Testis (tissue), 3 donors: ENCODE data around the gene CD58. TPM values are rescaled to one million over a fixed set of nuclear protein-coding genes. Genes with fewer than 3 reads are reported as not detected.

Source experiments
- DNase-seq: peaks from one replicate; pipeline ENCODE4 v3.0.0-alpha.2; 2019
- H3K27ac ChIP-seq, 2 donors: fragments of 200-600 bp; sonication (generic); one replicate each; pipeline ENCODE4 v1.5.1; 2019
- H3K27me3 ChIP-seq: fragments of 200-600 bp; sonication (generic); one replicate; pipeline ENCODE4 v1.5.1; 2019
- H3K36me3 ChIP-seq: fragments of 200-600 bp; sonication (generic); one replicate; pipeline ENCODE4 v1.5.1; 2017; ENCODE audit warnings: low read depth; ENCODE audit errors: missing control alignments
- H3K4me1 ChIP-seq: fragments of 200-600 bp; sonication (generic); one replicate; pipeline ENCODE4 v1.5.1; 2019
- H3K4me3 ChIP-seq, 2 donors: fragments of 200-600 bp; sonication (generic); one replicate each; pipeline ENCODE4 v1.5.1; 2017 to 2019
- H3K9me3 ChIP-seq: fragments of 200-600 bp; sonication (generic); one replicate; pipeline ENCODE4 v1.5.1; 2017
- POLR2A ChIP-seq: fragments of 450-650 bp; IDR thresholded peaks from one replicate; pipeline ENCODE4 v1.6.1; 2017; ENCODE audit warnings: antibody characterized with exemption, mild to moderate bottlenecking, moderate library complexity
- WGBS, 2 donors: methylation state at CpG; one replicate each; pipeline ENCODE4 v1.1.5; 2018; 5-methylcytosine and 5-hydroxymethylcytosine counted together
- intact Hi-C: fragments of 100-400 bp; cut with DNase I; formaldehyde crosslinking; loops from one replicate; pipeline ENCODE4 v1.15.1; 2023; ENCODE audit warnings: low total_unique reads
- microRNA counts, 2 donors: library from miRNA; unstranded; fragments of <30 nt; microRNA quantifications; one replicate each; lab custom pipeline; 2016
- microRNA-seq, 2 donors: library from miRNA; unstranded; fragments of <30 nt; microRNA quantifications; one replicate each; pipeline ENCODE4, GENCODE V29; 2016; ENCODE audit warnings: borderline number of aligned reads in 2 of 2, borderline replicate concordance in 1 of 2
- polyA plus RNA-seq: library from polyadenylated mRNA; stranded (reverse); fragments of 350-450 nt; fragmentation: Illumina TruSeq; extraction: RNeasy Lipid Tissue Mini Kit (QIAGEN cat#74804); gene quantifications from one replicate; pipeline ENCODE4 v1.2.3, GENCODE V29; 2014; ENCODE audit warnings: low read depth, low replicate concordance; ENCODE audit not compliant: insufficient read depth
- small RNA-seq, 2 donors: library from RNA; depleted of rRNA; stranded (forward); fragments of <200 nt; gene quantifications; one replicate each; pipeline ENCODE3, GENCODE V24; 2016
- total RNA-seq, 2 donors: library from RNA; depleted of rRNA; stranded (reverse); fragments of >200 nt; gene quantifications; one replicate each; pipeline ENCODE4 v1.2.3, GENCODE V29; 2016
- TF ChIP-seq, protein P1 (sequence below), 3 experiments: fragments of 450-650 bp in 2 of 3; fragments of 200-600 bp in 1 of 3; sonication (generic) in 1 of 3; IDR thresholded peaks; one replicate each; pipeline ENCODE4 v1.5.1; 2016 to 2019; ENCODE audit warnings: antibody characterized with exemption in 3 of 3, mild to moderate bottlenecking in 2 of 3, moderate library complexity in 1 of 3

CD58 gene
- total and polyA plus RNA-seq, 3 donors from 2014 or later = 11.4 to 15.0 (median 14.9) TPM

GRCh38 chr1:116465477-116465844 is 105.4 kb downstream of the CD58 start:
- Histone ChIP-seq H3K9me3 (no peaks in the 10 kb centered on the region), H3K4me1 (no peaks in the 10 kb centered on the region), H3K27ac (no peak overlapping the region), H3K36me3 (no peaks in the 10 kb centered on the region), H3K27me3 (no peaks in the 10 kb centered on the region), H3K4me3 (no peak overlapping the region)
- intact Hi-C loops = no loop called here
- DNase-seq = no peak
- 77 to 82% methylated on average over 4 of the region's 4 CpGs for WGBS, 2 donors
- TF ChIP-seq, protein P1, sequence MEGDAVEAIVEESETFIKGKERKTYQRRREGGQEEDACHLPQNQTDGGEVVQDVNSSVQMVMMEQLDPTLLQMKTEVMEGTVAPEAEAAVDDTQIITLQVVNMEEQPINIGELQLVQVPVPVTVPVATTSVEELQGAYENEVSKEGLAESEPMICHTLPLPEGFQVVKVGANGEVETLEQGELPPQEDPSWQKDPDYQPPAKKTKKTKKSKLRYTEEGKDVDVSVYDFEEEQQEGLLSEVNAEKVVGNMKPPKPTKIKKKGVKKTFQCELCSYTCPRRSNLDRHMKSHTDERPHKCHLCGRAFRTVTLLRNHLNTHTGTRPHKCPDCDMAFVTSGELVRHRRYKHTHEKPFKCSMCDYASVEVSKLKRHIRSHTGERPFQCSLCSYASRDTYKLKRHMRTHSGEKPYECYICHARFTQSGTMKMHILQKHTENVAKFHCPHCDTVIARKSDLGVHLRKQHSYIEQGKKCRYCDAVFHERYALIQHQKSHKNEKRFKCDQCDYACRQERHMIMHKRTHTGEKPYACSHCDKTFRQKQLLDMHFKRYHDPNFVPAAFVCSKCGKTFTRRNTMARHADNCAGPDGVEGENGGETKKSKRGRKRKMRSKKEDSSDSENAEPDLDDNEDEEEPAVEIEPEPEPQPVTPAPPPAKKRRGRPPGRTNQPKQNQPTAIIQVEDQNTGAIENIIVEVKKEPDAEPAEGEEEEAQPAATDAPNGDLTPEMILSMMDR (IDR thresholded peaks at IDR 0.05) = no peak
- no peak for TF ChIP-seq POLR2A

MicroRNAs encoded within 50 kb of the gene (microRNA counts, 767-probe panel; counts per million panel counts)
- 0 to 152 counts per million in 2 donors for microRNA hsa-miR-548ac (lab: Ali Mortazavi, UCI)

Small RNA genes within 50 kb of the gene (microRNA-seq; reads per million reads assigned to microRNA genes)
- 0 reads per million in 2 donors for gene MIR548AC

Small RNA genes within 50 kb of the gene (small RNA-seq; reads per million reads assigned to genes)
- gene MIR548AC = 0 reads per million in 2 donors

Other genes starting within 250 kb of the CD58 start
- 100 to 1,000 TPM; 444 to 561 TPM for gene ATP1A1, start 197.8 kb downstream of the CD58 start, total RNA-seq
- 394 TPM for gene ATP1A1, start 197.8 kb downstream of the CD58 start, polyA plus RNA-seq
- gene IGSF3, start 96.7 kb upstream of the CD58 start, total RNA-seq = 10 to 100 TPM; 15.4 to 27.2 TPM
- gene IGSF3, start 96.7 kb upstream of the CD58 start, polyA plus RNA-seq = 12.6 TPM
- gene CD2, start 183.4 kb upstream of the CD58 start, total RNA-seq = 1 to 10 TPM in 1 of 2 donors, under 1 TPM in 1; 0.63 to 1.4 TPM
- 5.8 TPM for gene CD2, start 183.4 kb upstream of the CD58 start, polyA plus RNA-seq